Measurements from ENCODE around the gene CHST9.

GRCh38 chr18:27184115-27185024 is 738 bp downstream of the CHST9 start:
- TF ChIP-seq CTCF (IDR thresholded peaks at IDR 0.05; ENCODE audit: borderline replicate concordance, extremely low read depth, low read length, poor library complexity, severe bottlenecking) (no peak), EZH2 (IDR thresholded peaks at IDR 0.05; ENCODE audit: borderline replicate concordance, low read depth, low read length, severe bottlenecking) (no peak)

Measured in DND-41 (cell line).